ENCODE data around the gene CLEC4D.
"Not testable (repeated sequence)": the region's sequence is repeated elsewhere in the genome, so short reads cannot be mapped to it uniquely, and the experiment has no call there.

CLEC4D gene

DNA sequence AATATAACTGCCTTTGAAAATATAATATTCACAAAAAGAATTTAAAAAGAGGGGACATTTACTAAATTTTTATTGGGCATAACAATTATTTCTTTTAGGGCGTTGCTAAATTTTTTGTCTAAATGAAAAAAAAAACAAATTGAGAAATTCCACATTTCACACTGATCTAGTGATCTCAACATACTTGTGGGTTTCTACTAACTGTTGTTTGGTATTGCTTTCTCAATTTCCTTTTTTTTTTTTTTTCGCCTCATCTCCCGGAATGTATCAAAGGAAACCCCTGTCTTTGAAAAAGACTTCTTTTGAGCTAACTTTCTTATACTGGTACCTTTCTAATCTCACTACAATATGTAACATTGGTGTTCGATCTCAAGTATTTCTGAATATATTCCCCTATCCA, at the start of gene CLEC4D:
TSS of gene CLEC4D (plus strand) at position 248 of the 400 bp plus-strand sequence. CDS start 230 bp downstream, outside the sequence.
- Histone ChIP-seq H3K4me1 (ENCODE audit: insufficient read depth, low read length) (no peaks in the 10 kb centered on the region), H3K9ac (ENCODE audit: low read length) (no peak within 1 kb of the TSS), H3K36me3 (ENCODE audit: insufficient read depth, low read length) (no peaks in the 10 kb centered on the region), H3K27ac (ENCODE audit: low read depth, low read length) (no peak within 1 kb of the TSS), H3K4me3 (ENCODE audit: low read depth in 1 of 2, low read length in 2 of 2) (no peak within 1 kb of the TSS), H3K9me3 (ENCODE audit: low read length) (no peaks in the 10 kb centered on the region), H3K27me3 (ENCODE audit: control insufficient read depth in 1 of 2, insufficient read depth in 2 of 2, low read length in 2 of 2) (no peaks in the 10 kb centered on the region)

DNA sequence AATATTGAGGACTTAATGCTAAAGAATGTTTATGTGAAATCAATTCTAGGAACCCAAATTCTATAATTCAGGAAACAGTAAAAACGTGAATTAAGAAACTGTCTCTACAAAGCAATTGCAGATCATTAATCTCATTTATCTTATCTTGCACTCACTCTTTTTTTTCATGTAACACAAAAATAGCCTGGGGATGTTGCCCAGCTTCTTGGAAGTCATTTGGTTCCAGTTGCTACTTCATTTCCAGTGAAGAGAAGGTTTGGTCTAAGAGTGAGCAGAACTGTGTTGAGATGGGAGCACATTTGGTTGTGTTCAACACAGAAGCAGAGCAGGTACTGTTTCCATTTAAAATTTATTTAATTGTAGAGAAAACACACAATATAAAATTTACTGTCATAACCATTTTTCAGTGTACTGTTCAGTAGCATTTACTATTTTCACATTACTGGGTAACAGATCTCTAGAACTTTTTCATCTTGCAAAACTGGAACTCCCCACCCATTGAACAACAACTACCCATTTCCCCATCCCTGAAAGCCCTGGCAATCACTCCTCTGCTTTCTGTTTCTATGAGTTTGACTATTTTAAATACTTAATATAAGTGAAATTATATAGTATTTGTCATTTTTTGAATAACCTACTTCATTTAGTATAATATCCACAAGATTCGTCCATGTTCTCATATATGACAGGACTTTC, 47.9 kb upstream of the CLEC4D start:
- H3K9ac ChIP-seq (ENCODE audit: low read length), result no peak overlapping the region
- H3K27me3 ChIP-seq (ENCODE audit: control insufficient read depth in 1 of 2, insufficient read depth in 2 of 2, low read length in 2 of 2), result no peaks in the 10 kb centered on the region
- H3K27ac ChIP-seq (ENCODE audit: low read depth, low read length), result no peak overlapping the region
- H3K9me3 ChIP-seq (ENCODE audit: low read length), result no peaks in the 10 kb centered on the region
- no peaks in the 10 kb centered on the region for H3K36me3 ChIP-seq (ENCODE audit: insufficient read depth, low read length)
- no peaks in the 10 kb centered on the region for H3K4me1 ChIP-seq (ENCODE audit: insufficient read depth, low read length)
- no peak overlapping the region for H3K4me3 ChIP-seq (ENCODE audit: low read depth in 1 of 2, low read length in 2 of 2)

DNA sequence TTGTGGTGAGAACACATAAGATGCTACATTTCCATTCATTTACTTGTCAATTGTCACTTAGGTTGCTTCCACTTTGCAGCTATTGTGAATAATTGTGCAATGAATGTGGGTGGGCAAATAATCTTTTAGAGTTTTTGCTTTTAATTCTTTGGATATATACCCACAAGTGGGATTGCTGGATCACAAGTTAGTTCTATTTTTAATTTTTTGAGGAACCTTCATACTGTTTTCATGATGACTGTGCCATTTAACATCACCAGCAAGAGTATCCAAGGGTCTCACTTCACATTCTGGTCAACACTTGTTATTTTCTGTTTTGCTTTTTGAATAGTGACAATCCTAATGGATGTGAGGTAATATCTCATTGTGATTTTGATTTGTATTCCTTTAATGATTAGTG, 47.1 kb upstream of the CLEC4D start:
- H3K4me1 ChIP-seq (ENCODE audit: insufficient read depth, low read length), result no peaks in the 10 kb centered on the region

GRCh38 chr12:8471090-8471489, 42.2 kb upstream of the CLEC4D start:
- Histone ChIP-seq H3K36me3 (ENCODE audit: insufficient read depth, low read length) (no peaks in the 10 kb centered on the region), H3K9ac (ENCODE audit: low read length) (no peak overlapping the region), H3K27me3 (ENCODE audit: control insufficient read depth in 1 of 2, insufficient read depth in 2 of 2, low read length in 2 of 2) (no peaks in the 10 kb centered on the region), H3K9me3 (ENCODE audit: low read length) (no peaks in the 10 kb centered on the region), H3K4me1 (ENCODE audit: insufficient read depth, low read length) (no peaks in the 10 kb centered on the region), H3K27ac (ENCODE audit: low read depth, low read length) (no peak overlapping the region), H3K4me3 (ENCODE audit: low read depth in 1 of 2, low read length in 2 of 2) (no peak overlapping the region)

More for the DNA sequence above, 47.1 kb upstream of the CLEC4D start:
- no peaks in the 10 kb centered on the region for H3K9me3 ChIP-seq (ENCODE audit: low read length)
- no peaks in the 10 kb centered on the region for H3K27me3 ChIP-seq (ENCODE audit: control insufficient read depth in 1 of 2, insufficient read depth in 2 of 2, low read length in 2 of 2)
- H3K9ac ChIP-seq (ENCODE audit: low read length), result no peak overlapping the region
- no peaks in the 10 kb centered on the region for H3K36me3 ChIP-seq (ENCODE audit: insufficient read depth, low read length)
- H3K27ac ChIP-seq (ENCODE audit: low read depth, low read length), result no peak overlapping the region
- no peak overlapping the region for H3K4me3 ChIP-seq (ENCODE audit: low read depth in 1 of 2, low read length in 2 of 2)

- Histone ChIP-seq H3K9me3 (ENCODE audit: low read length) (no peaks in the 10 kb centered on the region), H3K27ac (ENCODE audit: low read depth, low read length) (no peak overlapping the region), H3K36me3 (ENCODE audit: insufficient read depth, low read length) (no peaks in the 10 kb centered on the region), H3K9ac (ENCODE audit: low read length) (no peak overlapping the region), H3K27me3 (ENCODE audit: control insufficient read depth in 1 of 2, insufficient read depth in 2 of 2, low read length in 2 of 2) (no peaks in the 10 kb centered on the region), H3K4me1 (ENCODE audit: insufficient read depth, low read length) (no peaks in the 10 kb centered on the region), H3K4me3 (ENCODE audit: low read depth in 1 of 2, low read length in 2 of 2) (no peak overlapping the region)
These were observed 37.6 kb upstream of the CLEC4D start for GRCh38 chr12:8475508-8476203.

- H3K27me3 ChIP-seq (ENCODE audit: control insufficient read depth in 1 of 2, insufficient read depth in 2 of 2, low read length in 2 of 2), result no peaks in the 10 kb centered on the region
- no peak overlapping the region for H3K27ac ChIP-seq (ENCODE audit: low read depth, low read length)
- no peak overlapping the region for H3K4me3 ChIP-seq (ENCODE audit: low read depth in 1 of 2, low read length in 2 of 2)
- H3K4me1 ChIP-seq (ENCODE audit: insufficient read depth, low read length), result no peaks in the 10 kb centered on the region
- H3K36me3 ChIP-seq (ENCODE audit: insufficient read depth, low read length), result no peaks in the 10 kb centered on the region
- no peaks in the 10 kb centered on the region for H3K9me3 ChIP-seq (ENCODE audit: low read length)
- H3K9ac ChIP-seq (ENCODE audit: low read length), result no peak overlapping the region
These were observed 30.7 kb upstream of the CLEC4D start for GRCh38 chr12:8482571-8483061.

GRCh38 chr12:8483079-8483478, 30.2 kb upstream of the CLEC4D start:
- no peaks in the 10 kb centered on the region for H3K9me3 ChIP-seq (ENCODE audit: low read length)
- no peak overlapping the region for H3K27ac ChIP-seq (ENCODE audit: low read depth, low read length)
- H3K4me1 ChIP-seq (ENCODE audit: insufficient read depth, low read length), result no peaks in the 10 kb centered on the region
- H3K27me3 ChIP-seq (ENCODE audit: control insufficient read depth in 1 of 2, insufficient read depth in 2 of 2, low read length in 2 of 2), result no peaks in the 10 kb centered on the region
- no peaks in the 10 kb centered on the region for H3K36me3 ChIP-seq (ENCODE audit: insufficient read depth, low read length)
- no peak overlapping the region for H3K9ac ChIP-seq (ENCODE audit: low read length)
- H3K4me3 ChIP-seq (ENCODE audit: low read depth in 1 of 2, low read length in 2 of 2), result no peak overlapping the region

DNA sequence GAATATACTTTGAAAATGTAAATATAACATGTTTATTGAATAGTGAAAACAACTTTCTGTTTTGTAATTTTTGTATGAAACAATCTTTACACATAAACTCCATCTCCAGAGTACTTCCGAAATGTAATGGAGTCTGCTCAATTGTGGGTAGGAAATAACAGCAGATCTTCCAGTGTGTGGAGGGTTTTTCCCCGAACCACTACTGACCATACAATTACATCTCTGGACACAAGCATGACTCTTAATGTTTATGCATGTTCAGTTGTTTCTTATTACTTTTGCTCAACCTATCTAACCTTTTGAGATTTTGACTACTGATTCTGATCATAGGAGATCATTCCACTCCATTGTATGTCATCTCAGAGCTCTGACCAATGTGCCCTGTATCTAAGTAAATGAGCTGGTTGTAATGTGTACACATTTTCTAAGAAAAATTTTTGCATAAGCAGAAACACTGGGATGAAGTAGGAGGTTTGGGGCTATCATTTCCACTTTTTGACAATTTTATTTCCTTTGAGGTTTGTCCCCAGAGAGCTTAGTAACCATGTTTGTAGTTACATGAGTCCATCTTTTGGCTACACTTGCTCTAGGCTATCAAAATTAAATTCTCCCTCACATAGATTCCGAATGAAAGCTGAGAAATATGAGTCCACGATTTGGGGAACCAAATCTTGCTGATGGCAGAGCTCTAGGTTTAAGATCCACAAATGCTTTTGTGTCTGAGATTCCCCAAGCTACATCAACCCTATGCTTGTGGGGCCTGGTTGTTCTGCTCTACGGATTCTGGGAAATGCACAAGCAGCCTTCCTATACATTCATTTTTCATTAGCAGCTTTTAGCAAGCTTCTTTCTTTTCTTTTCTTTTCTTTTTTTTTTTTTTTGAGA, 21.4 kb upstream of the CLEC4D start:
- no peaks in the 10 kb centered on the region for H3K36me3 ChIP-seq (ENCODE audit: insufficient read depth, low read length)
- H3K27me3 ChIP-seq (ENCODE audit: control insufficient read depth in 1 of 2, insufficient read depth in 2 of 2, low read length in 2 of 2), result no peaks in the 10 kb centered on the region
- no peaks in the 10 kb centered on the region for H3K4me1 ChIP-seq (ENCODE audit: insufficient read depth, low read length)
- no peaks in the 10 kb centered on the region for H3K9me3 ChIP-seq (ENCODE audit: low read length)
- no peak overlapping the region for H3K4me3 ChIP-seq (ENCODE audit: low read depth in 1 of 2, low read length in 2 of 2)
- no peak overlapping the region for H3K9ac ChIP-seq (ENCODE audit: low read length)
- H3K27ac ChIP-seq (ENCODE audit: low read depth, low read length), result no peak overlapping the region

DNA sequence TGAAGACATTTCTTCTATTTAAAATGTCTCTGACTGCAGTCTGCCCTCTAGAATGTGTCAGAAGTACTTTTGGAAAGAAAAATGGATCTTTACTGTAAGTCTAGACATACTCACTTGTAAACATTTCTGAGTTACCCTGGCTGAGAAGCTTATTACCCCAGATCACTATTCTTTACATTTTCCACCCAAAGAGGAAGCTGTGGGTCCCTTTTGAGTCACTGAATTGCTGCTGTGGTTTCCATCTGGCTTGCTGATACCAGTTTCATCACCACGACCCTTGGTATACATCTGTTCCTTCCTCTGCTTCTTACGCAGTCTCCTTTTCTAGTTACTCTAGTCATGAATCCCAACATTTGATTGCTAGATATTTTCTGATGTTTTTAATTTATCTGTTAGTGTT, 20.2 kb upstream of the CLEC4D start:
- Histone ChIP-seq H3K27ac (ENCODE audit: low read depth, low read length) (no peak overlapping the region), H3K27me3 (ENCODE audit: control insufficient read depth in 1 of 2, insufficient read depth in 2 of 2, low read length in 2 of 2) (no peaks in the 10 kb centered on the region), H3K4me1 (ENCODE audit: insufficient read depth, low read length) (no peaks in the 10 kb centered on the region), H3K9ac (ENCODE audit: low read length) (no peak overlapping the region), H3K4me3 (ENCODE audit: low read depth in 1 of 2, low read length in 2 of 2) (no peak overlapping the region), H3K36me3 (ENCODE audit: insufficient read depth, low read length) (no peaks in the 10 kb centered on the region), H3K9me3 (ENCODE audit: low read length) (no peaks in the 10 kb centered on the region)

- not testable (repeated sequence) for H3K27ac ChIP-seq (ENCODE audit: low read depth, low read length); H3K9ac ChIP-seq (ENCODE audit: low read length); H3K36me3 ChIP-seq (ENCODE audit: insufficient read depth, low read length); H3K4me3 ChIP-seq (ENCODE audit: low read depth in 1 of 2, low read length in 2 of 2); H3K27me3 ChIP-seq (ENCODE audit: control insufficient read depth in 1 of 2, insufficient read depth in 2 of 2, low read length in 2 of 2); H3K9me3 ChIP-seq (ENCODE audit: low read length); H3K4me1 ChIP-seq (ENCODE audit: insufficient read depth, low read length)
These were observed 17.6 kb upstream of the CLEC4D start for GRCh38 chr12:8495671-8496070.

GRCh38 chr12:8496074-8496473, 17.2 kb upstream of the CLEC4D start:
- not testable (repeated sequence) for H3K27ac ChIP-seq (ENCODE audit: low read depth, low read length); H3K4me3 ChIP-seq (ENCODE audit: low read depth in 1 of 2, low read length in 2 of 2); H3K9me3 ChIP-seq (ENCODE audit: low read length)

More at GRCh38 chr12:8496074-8496473, 17.2 kb upstream of the CLEC4D start:
- not testable (repeated sequence) for H3K27me3 ChIP-seq (ENCODE audit: control insufficient read depth in 1 of 2, insufficient read depth in 2 of 2, low read length in 2 of 2); H3K4me1 ChIP-seq (ENCODE audit: insufficient read depth, low read length); H3K36me3 ChIP-seq (ENCODE audit: insufficient read depth, low read length); H3K9ac ChIP-seq (ENCODE audit: low read length)
